H9 (cell line): ENCODE results near the gene KIRREL3. TPM values are rescaled to one million over a fixed set of nuclear protein-coding genes. Genes with fewer than 3 reads are reported as not detected.

Experiments
- DNase-seq: peaks from one replicate; pipeline ENCODE4 v3.0.0-alpha.2; 2017
- H2AFZ ChIP-seq: one replicate; pipeline ENCODE4 v1.6.1; 2013; ENCODE audit warnings: mild to moderate bottlenecking, low read length, control low read depth, moderate library complexity
- H2AK5ac ChIP-seq: 2 replicates; pipeline ENCODE4 v1.6.1; 2013; ENCODE audit warnings: low read length, control low read depth, mixed read lengths; ENCODE audit not compliant: insufficient read length
- H2BK120ac ChIP-seq: one replicate; pipeline ENCODE4 v1.6.1; 2013; ENCODE audit warnings: low read depth, mild to moderate bottlenecking, low read length, control low read depth, inconsistent platforms; ENCODE audit not compliant: poor library complexity, severe bottlenecking
- H2BK12ac ChIP-seq: 2 replicates; pipeline ENCODE4 v1.6.1; 2013; ENCODE audit warnings: low read length, control low read depth, mixed read lengths, low read depth; ENCODE audit not compliant: insufficient read length
- H2BK15ac ChIP-seq: 2 replicates; pipeline ENCODE4 v1.6.1; 2013; ENCODE audit warnings: low read depth, low read length, control low read depth
- H2BK20ac ChIP-seq: one replicate; pipeline ENCODE4 v1.6.1; 2013; ENCODE audit warnings: low read depth, mild to moderate bottlenecking, low read length, control low read depth, inconsistent platforms; ENCODE audit not compliant: poor library complexity, severe bottlenecking
- H2BK5ac ChIP-seq: 2 replicates; pipeline ENCODE4 v1.6.1; 2013; ENCODE audit warnings: low read length, control low read depth, mixed read lengths; ENCODE audit not compliant: insufficient read length
- H3K14ac ChIP-seq: 2 replicates; pipeline ENCODE4 v1.6.1; 2013; ENCODE audit warnings: low read length, control low read depth; ENCODE audit not compliant: insufficient read depth
- H3K18ac ChIP-seq: 2 replicates; pipeline ENCODE4 v1.6.1; 2013; ENCODE audit warnings: low read depth, mild to moderate bottlenecking, mixed read lengths, low read length, control low read depth; ENCODE audit not compliant: insufficient read length
- H3K23ac ChIP-seq: 2 replicates; pipeline ENCODE4 v1.6.1; 2013; ENCODE audit warnings: low read length, control low read depth, mixed read lengths, low read depth; ENCODE audit not compliant: insufficient read length
- H3K23me2 ChIP-seq: 2 replicates; pipeline ENCODE4 v1.6.1; 2013; ENCODE audit warnings: low read depth, mild to moderate bottlenecking, mixed read lengths, low read length, control low read depth; ENCODE audit not compliant: insufficient read length, poor library complexity, severe bottlenecking
- H3K27ac ChIP-seq: 2 replicates; pipeline ENCODE4 v1.5.1; 2013; ENCODE audit warnings: low read length, control low read depth, mixed read lengths, low read depth; ENCODE audit not compliant: insufficient read length
- H3K27me3 ChIP-seq: 2 replicates; pipeline ENCODE4 v1.6.1; 2013; ENCODE audit warnings: low read length, control low read depth, inconsistent platforms; ENCODE audit not compliant: insufficient read depth
- H3K4ac ChIP-seq: 2 replicates; pipeline ENCODE4 v1.6.1; 2013; ENCODE audit warnings: low read depth, mild to moderate bottlenecking, control low read depth, inconsistent platforms, low read length, moderate library complexity
- H3K4me1 ChIP-seq: 2 replicates; pipeline ENCODE4 v1.6.1; 2013; ENCODE audit warnings: low read length, control low read depth, inconsistent platforms; ENCODE audit not compliant: insufficient read depth
- H3K4me2 ChIP-seq: 2 replicates; pipeline ENCODE4 v1.6.1; 2013; ENCODE audit warnings: low read length, control low read depth, mixed read lengths; ENCODE audit not compliant: insufficient read length, insufficient read depth
- H3K56ac ChIP-seq: 2 replicates; pipeline ENCODE4 v1.6.1; 2013; ENCODE audit warnings: low read depth, mild to moderate bottlenecking, mixed read lengths, low read length, control low read depth; ENCODE audit not compliant: insufficient read length
- H3K79me1 ChIP-seq: 2 replicates; pipeline ENCODE4 v1.6.1; 2013; ENCODE audit warnings: low read depth, mild to moderate bottlenecking, moderate library complexity, low read length, control low read depth, inconsistent platforms; ENCODE audit not compliant: insufficient read depth, poor library complexity, severe bottlenecking
- H3K79me2 ChIP-seq: 2 replicates; pipeline ENCODE4 v1.6.1; 2013; ENCODE audit warnings: low read length, control low read depth, inconsistent platforms; ENCODE audit not compliant: insufficient read depth
- H3K9ac ChIP-seq: 2 replicates; pipeline ENCODE4 v1.6.1; 2013; ENCODE audit warnings: low read length, control low read depth, mixed read lengths; ENCODE audit not compliant: insufficient read length; ENCODE audit errors: extremely low read depth
- H3K9me3 ChIP-seq: one replicate; pipeline ENCODE4 v1.6.1; 2013; ENCODE audit warnings: low read depth, low read length, inconsistent platforms; ENCODE audit not compliant: control insufficient read depth
- H3T11ph ChIP-seq: one replicate; pipeline ENCODE4 v1.6.1; 2013; ENCODE audit warnings: mild to moderate bottlenecking, low read length, control low read depth, inconsistent platforms
- H4K20me1 ChIP-seq: one replicate; pipeline ENCODE4 v1.6.1; 2013; ENCODE audit not compliant: control insufficient read depth, insufficient read length, insufficient read depth
- H4K5ac ChIP-seq: 2 replicates; pipeline ENCODE4 v1.6.1; 2013; ENCODE audit warnings: low read depth, mild to moderate bottlenecking, mixed read lengths, low read length, control low read depth; ENCODE audit not compliant: insufficient read length
- H4K8ac ChIP-seq: replicated peaks from 2 replicates; pipeline ENCODE4 v1.6.1; 2013; ENCODE audit warnings: low read length, control low read depth, mixed read lengths, low read depth; ENCODE audit not compliant: insufficient read length
- H4K91ac ChIP-seq: 2 replicates; pipeline ENCODE4 v1.6.1; 2013; ENCODE audit warnings: low read depth, mild to moderate bottlenecking, moderate library complexity, mixed read lengths, low read length, control low read depth; ENCODE audit not compliant: insufficient read length
- H3K27ac Mint-ChIP-seq, 3 experiments: 2 replicates in 2 of 3; 3 replicates in 1 of 3; pipeline ENCODE4 v1.8.0; 2020 to 2021; ENCODE audit warnings: mixed read lengths in 3 of 3, mild to moderate bottlenecking in 1 of 3, moderate library complexity in 1 of 3
- H3K27me3 Mint-ChIP-seq: 2 replicates; pipeline ENCODE4 v1.8.0; 2021; ENCODE audit warnings: low read depth, mild to moderate bottlenecking, moderate library complexity, mixed read lengths
- H3K36me3 Mint-ChIP-seq, 3 experiments: 2 replicates in 2 of 3; 3 replicates in 1 of 3; pipeline ENCODE4 v1.8.0; 2020 to 2021; ENCODE audit warnings: low read depth in 3 of 3, mixed read lengths in 3 of 3; ENCODE audit not compliant: insufficient read depth in 1 of 3
- H3K4me1 Mint-ChIP-seq, 2 experiments: 2 replicates each; pipeline ENCODE4 v1.8.0; 2020; ENCODE audit warnings: mixed read lengths in 2 of 2
- H3K4me3 Mint-ChIP-seq, 2 experiments: 2 replicates in 1 of 2; 3 replicates in 1 of 2; pipeline ENCODE4 v1.8.0; 2020 to 2021; ENCODE audit warnings: mild to moderate bottlenecking in 2 of 2, mixed read lengths in 2 of 2, moderate library complexity in 1 of 2
- H3K9me3 Mint-ChIP-seq, 2 experiments: 2 replicates in 1 of 2; 3 replicates in 1 of 2; pipeline ENCODE4 v1.8.0; 2020; ENCODE audit warnings: mild to moderate bottlenecking in 2 of 2, mixed read lengths in 2 of 2, moderate library complexity in 1 of 2
- CTCF ChIP-seq: fragments of 200-600 bp; sonication (generic); conservative IDR thresholded peaks from 3 replicates; pipeline ENCODE4 v1.8.0; 2021; ENCODE audit warnings: antibody characterized with exemption, mild to moderate bottlenecking
- WGBS: extraction: QIAGEN DNeasy Blood & Tissue Kit; methylation state at CpG from one replicate; pipeline ENCODE4 v1.1.7; 2013; ENCODE audit warnings: missing lambda C conversion rate, low lambda C conversion rate, mixed read lengths; ENCODE audit not compliant: insufficient read length; ENCODE audit errors: extremely low coverage; 5-methylcytosine and 5-hydroxymethylcytosine counted together
- total RNA-seq: library from RNA; stranded (reverse); gene quantifications from 2 replicates; pipeline ENCODE4 v1.2.1, GENCODE V29; 2021

Gene KIRREL3
- total RNA-seq, 1 experiment from 2014 or later: 0.17 TPM

DNA sequence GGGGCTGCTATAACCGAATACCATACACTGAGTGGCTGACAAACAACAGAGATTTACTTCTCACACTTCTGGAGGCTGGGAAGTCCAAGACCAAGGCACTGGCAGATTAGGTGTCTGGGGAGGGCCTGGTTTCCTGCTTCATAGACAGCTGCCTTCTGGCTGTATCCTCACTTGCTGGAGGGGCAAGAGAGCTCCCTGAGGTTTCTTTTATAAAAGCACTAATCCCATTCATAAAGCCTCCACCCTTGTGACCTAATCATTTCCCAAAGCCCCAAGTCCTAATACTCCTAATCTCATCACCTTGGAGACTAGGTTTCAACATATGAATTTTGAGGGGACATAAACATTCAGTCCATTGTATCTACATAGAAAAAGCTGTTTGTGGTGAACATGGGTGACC lies 131.8 kb downstream of the KIRREL3 start:
- H2BK12ac ChIP-seq: no peak overlapping the region
- peaks cover 2 to 14% (median 12%) of the 10 kb centered on the region in 3 experiments; a peak in 6 of 7 replicates for H3K36me3 Mint-ChIP-seq
- H3K9me3 ChIP-seq: peaks cover 7% of the 10 kb centered on the region
- no peak overlapping the region for H4K5ac ChIP-seq
- H3K9ac ChIP-seq: no peak overlapping the region
- no peak overlapping the region for H3K4me2 ChIP-seq
- no peak overlapping the region for H3K27ac ChIP-seq
- no peaks in the 10 kb centered on the region for H4K20me1 ChIP-seq
- DNase-seq: peak; percentile 16
- no peaks in the 10 kb centered on the region for H3K79me1 ChIP-seq
- no peak overlapping the region for H4K8ac ChIP-seq
- H3K4ac ChIP-seq: no peak overlapping the region
- no peak overlapping the region for H2BK15ac ChIP-seq
- H3K23ac ChIP-seq: no peak overlapping the region
- H3K18ac ChIP-seq: no peak overlapping the region
- H2BK20ac ChIP-seq: no peak overlapping the region
- no peak overlapping the region for H3K4me3 Mint-ChIP-seq
- no peaks in the 10 kb centered on the region for H3K27me3 ChIP-seq
- no peak overlapping the region for H2BK120ac ChIP-seq
- no peak overlapping the region for H3K56ac ChIP-seq
- WGBS: no CpG with 5 or more reads among the region's 1 CpG
- H2AFZ ChIP-seq: no peak overlapping the region
- H3K4me1 ChIP-seq: no peaks in the 10 kb centered on the region
- H3K79me2 ChIP-seq: no peaks in the 10 kb centered on the region
- H3K9me3 Mint-ChIP-seq: peaks cover 12 to 15% of the 10 kb centered on the region in 2 experiments
- H3K4me1 Mint-ChIP-seq: peaks cover 10 to 15% of the 10 kb centered on the region in 2 experiments; a peak in 2 of 4 replicates
- H3K27ac Mint-ChIP-seq: no peak overlapping the region
- no peak overlapping the region for H3T11ph ChIP-seq
- H4K91ac ChIP-seq: no peak overlapping the region
- no peak overlapping the region for H3K14ac ChIP-seq
- no peak overlapping the region for H2BK5ac ChIP-seq
- H3K27me3 Mint-ChIP-seq: peaks cover 2% of the 10 kb centered on the region; the same call in 1 of the 2 replicates
- no peaks in the 10 kb centered on the region for H3K23me2 ChIP-seq
- no peak for TF ChIP-seq CTCF
- no peak overlapping the region for H2AK5ac ChIP-seq
